ENCODE data around the gene CDC20. TPM values are rescaled to one million over a fixed set of nuclear protein-coding genes. Genes with fewer than 3 reads are reported as not detected.

The CDC20 gene
- total RNA-seq, 1 donor from 2014 or later, result 166 TPM

DNA sequence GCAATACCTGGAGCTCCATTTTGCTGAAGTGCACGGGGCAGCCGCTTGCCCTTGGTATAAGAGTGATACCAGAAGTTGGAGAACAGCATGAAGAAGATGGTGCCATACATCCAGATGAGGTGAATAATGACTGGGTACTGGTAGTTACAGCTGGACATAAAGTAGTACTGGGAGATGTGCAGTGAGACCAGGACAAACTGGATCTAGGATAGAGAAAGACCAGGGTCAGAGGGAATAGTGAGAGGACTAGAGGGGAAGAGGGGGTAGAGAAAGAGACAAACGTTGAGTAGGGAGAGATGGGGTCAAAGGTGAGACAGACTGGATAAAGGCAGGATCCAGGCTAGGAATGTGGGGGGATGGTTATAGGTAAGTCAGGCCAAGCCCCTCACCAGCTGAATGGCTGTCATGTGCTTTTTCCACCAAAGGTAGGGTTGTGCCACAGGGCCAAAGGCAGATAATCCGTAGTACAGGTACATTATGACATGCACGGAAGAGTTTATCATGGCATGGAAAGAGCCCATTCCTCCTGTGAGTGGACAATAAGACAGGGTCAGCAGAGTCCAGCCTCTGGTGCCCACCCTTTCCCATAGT lies 5.2 kb downstream of the CDC20 start:
- TF ChIP-seq, protein P1, sequence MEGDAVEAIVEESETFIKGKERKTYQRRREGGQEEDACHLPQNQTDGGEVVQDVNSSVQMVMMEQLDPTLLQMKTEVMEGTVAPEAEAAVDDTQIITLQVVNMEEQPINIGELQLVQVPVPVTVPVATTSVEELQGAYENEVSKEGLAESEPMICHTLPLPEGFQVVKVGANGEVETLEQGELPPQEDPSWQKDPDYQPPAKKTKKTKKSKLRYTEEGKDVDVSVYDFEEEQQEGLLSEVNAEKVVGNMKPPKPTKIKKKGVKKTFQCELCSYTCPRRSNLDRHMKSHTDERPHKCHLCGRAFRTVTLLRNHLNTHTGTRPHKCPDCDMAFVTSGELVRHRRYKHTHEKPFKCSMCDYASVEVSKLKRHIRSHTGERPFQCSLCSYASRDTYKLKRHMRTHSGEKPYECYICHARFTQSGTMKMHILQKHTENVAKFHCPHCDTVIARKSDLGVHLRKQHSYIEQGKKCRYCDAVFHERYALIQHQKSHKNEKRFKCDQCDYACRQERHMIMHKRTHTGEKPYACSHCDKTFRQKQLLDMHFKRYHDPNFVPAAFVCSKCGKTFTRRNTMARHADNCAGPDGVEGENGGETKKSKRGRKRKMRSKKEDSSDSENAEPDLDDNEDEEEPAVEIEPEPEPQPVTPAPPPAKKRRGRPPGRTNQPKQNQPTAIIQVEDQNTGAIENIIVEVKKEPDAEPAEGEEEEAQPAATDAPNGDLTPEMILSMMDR (conservative IDR thresholded peaks at IDR 0.05; ENCODE audit: low read depth, low read length), result no peak
- DNase-seq (ENCODE audit: low read depth), result no peak
- H3K4me3 ChIP-seq (ENCODE audit: low read depth, low read length), result no peak overlapping the region

DNA sequence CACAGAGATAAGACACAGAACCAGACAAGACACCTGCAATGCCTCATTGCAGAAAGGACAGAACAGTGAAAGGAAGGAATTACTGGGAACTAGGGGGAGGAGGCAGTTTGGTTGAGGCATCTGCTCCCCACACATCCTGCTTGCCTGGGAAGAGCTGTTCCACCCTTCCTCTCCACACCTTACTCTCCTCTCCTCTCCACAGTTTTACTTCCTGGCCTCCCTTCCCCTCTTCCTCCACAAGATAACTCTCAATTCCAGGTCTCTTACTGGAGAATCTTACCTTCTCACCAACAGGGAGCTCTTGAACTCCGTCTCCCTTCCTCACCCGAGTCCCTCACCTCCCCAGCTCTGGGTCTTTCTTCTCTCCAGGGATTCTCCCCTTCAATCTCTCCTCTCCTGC lies 6.9 kb downstream of the CDC20 start:
- H3K4me3 ChIP-seq (ENCODE audit: low read depth, low read length), result peak overlapping the region; percentile 94
- TF ChIP-seq, protein P1 (conservative IDR thresholded peaks at IDR 0.05; ENCODE audit: low read depth, low read length), result no peak
- no peak for DNase-seq (ENCODE audit: low read depth)

DNA sequence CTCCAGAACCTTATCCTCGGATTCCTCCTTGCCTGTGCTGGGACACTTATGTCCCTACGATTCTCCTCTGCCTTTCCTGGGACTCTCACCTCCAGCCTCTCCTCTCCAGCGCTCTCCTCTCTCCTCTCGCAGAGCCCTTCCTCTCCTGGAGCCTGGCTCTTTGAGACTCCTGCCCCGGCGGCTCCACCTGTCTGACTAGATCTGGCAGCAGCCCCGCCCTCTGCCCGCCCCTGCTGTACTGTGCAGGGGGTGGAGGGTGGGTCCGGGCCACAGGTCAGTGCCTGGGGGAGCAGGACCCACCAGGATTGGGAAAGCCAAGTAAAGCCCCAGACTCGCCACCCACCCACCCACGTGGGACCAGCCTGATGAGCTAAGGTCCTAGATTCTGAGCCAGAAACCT lies 7.4 kb downstream of the CDC20 start:
- H3K4me3 ChIP-seq (ENCODE audit: low read depth, low read length), result peak overlapping the region; percentile 94
- DNase-seq (ENCODE audit: low read depth), result no peak
- TF ChIP-seq, protein P1 (conservative IDR thresholded peaks at IDR 0.05; ENCODE audit: low read depth, low read length), result no peak

DNA sequence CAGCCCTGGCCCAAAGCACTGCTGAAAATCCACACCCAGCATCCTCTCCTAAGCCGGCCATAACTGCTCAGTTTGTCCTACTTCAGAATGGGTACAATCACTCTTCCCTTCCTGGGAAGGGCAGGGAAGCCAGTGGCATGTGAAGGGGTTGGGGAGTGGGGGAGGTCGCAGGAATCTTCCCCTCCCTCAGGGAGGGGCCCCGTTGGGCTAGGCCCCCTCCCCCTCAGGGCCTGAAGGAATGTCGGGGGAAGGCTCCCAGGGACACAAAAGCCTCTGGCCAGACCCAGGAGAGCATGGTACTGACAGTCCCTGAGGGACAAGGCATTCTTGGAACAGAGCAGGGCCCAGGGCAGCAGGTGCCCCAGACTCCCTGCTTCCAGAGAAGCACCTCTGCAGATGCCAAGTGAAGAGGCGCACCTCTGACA lies 7.8 kb downstream of the CDC20 start:
- DNase-seq (ENCODE audit: low read depth), result no peak

DNA sequence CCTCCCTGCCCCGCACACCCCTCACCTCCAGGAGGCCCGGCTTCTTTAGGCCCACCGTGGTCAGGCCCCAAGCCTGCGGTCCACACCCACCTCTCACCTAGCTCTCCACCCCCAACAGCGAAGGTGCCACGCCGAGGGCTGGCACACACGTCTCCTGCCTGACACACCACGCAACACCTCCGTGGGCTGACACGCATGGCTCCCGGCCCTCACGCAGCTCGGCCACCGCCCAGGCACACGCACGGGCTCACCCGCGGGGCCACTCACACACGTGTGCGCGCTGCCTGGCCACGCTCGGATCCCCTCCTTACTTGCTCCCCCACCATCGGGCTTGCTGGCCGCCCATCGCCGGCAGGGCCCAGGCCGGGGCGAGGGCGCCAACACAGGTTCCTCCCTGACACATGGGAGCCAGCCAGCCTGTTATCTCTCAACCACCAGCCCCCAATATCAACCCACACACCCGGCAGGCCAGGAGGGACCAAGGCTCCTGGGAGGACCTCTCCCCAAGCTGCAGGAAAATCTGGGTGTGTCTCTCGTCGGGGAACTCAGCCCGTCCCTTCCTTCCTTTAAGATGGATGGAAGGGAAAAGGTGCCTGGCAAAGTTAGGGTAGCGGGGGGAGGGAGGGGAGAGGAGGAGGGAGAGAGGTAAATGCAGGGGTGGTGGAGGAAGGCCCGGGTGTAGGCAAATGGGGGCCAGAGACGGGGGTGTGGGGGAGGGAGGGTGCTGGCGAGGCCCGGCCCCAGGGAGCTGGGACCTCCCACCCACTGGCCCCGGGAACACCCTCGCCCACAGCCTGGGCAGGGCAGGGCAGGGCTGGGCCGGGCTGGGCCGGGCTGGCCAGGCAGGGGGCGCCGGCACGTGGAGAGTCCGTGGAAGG lies 8.5 kb downstream of the CDC20 start:
- TF ChIP-seq, protein P1 (conservative IDR thresholded peaks at IDR 0.05; ENCODE audit: low read depth, low read length), result no peak
- H3K4me3 ChIP-seq (ENCODE audit: low read depth, low read length), result peak overlapping the region; percentile 94
- DNase-seq (ENCODE audit: low read depth), result no peak

More for the DNA sequence above, 7.8 kb downstream of the CDC20 start:
- peak overlapping the region; percentile 94 for H3K4me3 ChIP-seq (ENCODE audit: low read depth, low read length)
- TF ChIP-seq, protein P1 (conservative IDR thresholded peaks at IDR 0.05; ENCODE audit: low read depth, low read length), result no peak

DNA sequence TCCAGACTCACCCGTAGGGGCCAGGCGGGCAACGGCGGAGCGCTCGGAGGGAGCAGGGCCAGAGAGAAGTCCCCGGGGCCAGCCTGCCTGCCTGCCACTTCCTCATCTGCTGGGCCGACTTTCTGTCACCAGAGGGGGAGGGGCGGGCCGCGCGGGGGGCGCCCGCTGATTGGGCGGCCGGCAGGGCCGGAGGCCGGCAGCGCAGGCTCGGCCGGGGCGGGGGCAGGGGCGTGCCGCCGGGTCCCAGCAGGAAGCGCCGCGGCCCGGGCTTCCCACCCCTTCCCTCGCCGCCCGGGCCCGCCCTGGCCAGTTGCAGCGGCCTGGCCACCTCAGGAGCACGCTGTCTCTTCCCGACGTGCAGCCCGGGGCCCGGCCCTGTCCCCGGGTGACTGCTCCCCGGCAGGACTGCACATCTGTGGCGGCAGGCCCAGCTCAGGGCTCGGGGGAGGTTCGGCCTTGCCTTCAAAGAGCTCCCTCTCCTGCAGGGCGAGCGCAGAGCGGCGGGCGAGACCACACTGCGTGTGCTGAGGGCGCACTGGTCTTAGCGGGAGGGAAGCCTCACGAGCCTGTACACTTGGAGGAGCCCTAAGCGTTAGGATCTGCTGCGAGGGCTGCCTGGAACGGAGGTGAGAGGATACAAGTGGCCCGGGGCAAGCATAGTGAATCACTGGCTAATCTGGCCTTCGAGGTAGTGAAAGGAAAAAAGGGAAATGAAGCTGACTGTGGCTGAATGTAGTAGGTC lies 9.3 kb downstream of the CDC20 start, which contains the start of gene ELOVL1:
Gene ELOVL1, minus strand, starts transcription at position 108 of the 742 bp plus-strand sequence. CDS start 2,402 bp downstream, outside the sequence.
- H3K4me3 ChIP-seq (ENCODE audit: low read depth, low read length), result peak within 1 kb of the TSS; percentile 94
- no peak for DNase-seq (ENCODE audit: low read depth)
- TF ChIP-seq, protein P1 (conservative IDR thresholded peaks at IDR 0.05; ENCODE audit: low read depth, low read length), result peak; percentile 25

Data from epithelial cell of proximal tubule (primary cell).